Myocyte (in vitro differentiated cells): ENCODE measurements around the gene NRIP1. TPM values are rescaled to one million over a fixed set of nuclear protein-coding genes. Genes with fewer than 3 reads are reported as not detected.

Experiments
- DNase-seq: peaks from one replicate; pipeline ENCODE4 v3.0.0-alpha.2; 2012; ENCODE audit warnings: low read depth
- total RNA-seq: library from RNA; depleted of rRNA; stranded (reverse); fragments of >200 nt; gene quantifications from 2 replicates; pipeline ENCODE4 v1.2.3, GENCODE V29; 2014

The NRIP1 gene
- total RNA-seq, 1 donor from 2014 or later = 37.3 TPM

- DNase-seq = no peak
These were observed 54.9 kb downstream of the NRIP1 start for GRCh38 chr21:15009837-15010363.

- DNase-seq = no peak
These were observed 57.0 kb downstream of the NRIP1 start for GRCh38 chr21:15007716-15008296.

GRCh38 chr21:15006594-15007230 lies 58.1 kb downstream of the NRIP1 start:
- peak; percentile 26 for DNase-seq

GRCh38 chr21:15005391-15005790 lies 59.4 kb downstream of the NRIP1 start:
- no peak for DNase-seq

- DNase-seq = no peak
These were observed 60.0 kb downstream of the NRIP1 start for GRCh38 chr21:15004721-15005370.

GRCh38 chr21:15003463-15004135 lies 61.2 kb downstream of the NRIP1 start:
- peak; percentile 90 for DNase-seq

GRCh38 chr21:15001857-15002606 lies 62.8 kb downstream of the NRIP1 start:
- DNase-seq = no peak

- DNase-seq = no peak
These were observed 63.7 kb downstream of the NRIP1 start for GRCh38 chr21:15001113-15001512.

GRCh38 chr21:15000081-15000480 lies 64.7 kb downstream of the NRIP1 start:
- peak; percentile 54 for DNase-seq

- no peak for DNase-seq
These were observed 66.0 kb downstream of the NRIP1 start for GRCh38 chr21:14998784-14999183.

- DNase-seq = no peak
These were observed 66.5 kb downstream of the NRIP1 start for GRCh38 chr21:14998336-14998735.

GRCh38 chr21:14995695-14996490 lies 68.9 kb downstream of the NRIP1 start:
- peak; percentile 32 for DNase-seq

- no peak for DNase-seq
These were observed 69.6 kb downstream of the NRIP1 start for GRCh38 chr21:14995226-14995625.

GRCh38 chr21:14993115-14993514 lies 71.7 kb downstream of the NRIP1 start:
- no peak for DNase-seq

GRCh38 chr21:14991957-14992356 lies 72.8 kb downstream of the NRIP1 start:
- no peak for DNase-seq

- peak; percentile 78 for DNase-seq
These were observed 75.4 kb downstream of the NRIP1 start for GRCh38 chr21:14989359-14989758.

- DNase-seq = peak; percentile 11
These were observed 76.0 kb downstream of the NRIP1 start for GRCh38 chr21:14988760-14989159.

GRCh38 chr21:14987370-14988170 lies 77.2 kb downstream of the NRIP1 start:
- DNase-seq = peak; percentile 55

GRCh38 chr21:14985306-14985705 lies 79.5 kb downstream of the NRIP1 start:
- peak; percentile 11 for DNase-seq
